ENCODE results near the gene SMCHD1.
"Not testable (repeated sequence)": the region's sequence is repeated elsewhere in the genome, so short reads cannot be mapped to it uniquely, and the experiment has no call there.

SMCHD1 gene

DNA sequence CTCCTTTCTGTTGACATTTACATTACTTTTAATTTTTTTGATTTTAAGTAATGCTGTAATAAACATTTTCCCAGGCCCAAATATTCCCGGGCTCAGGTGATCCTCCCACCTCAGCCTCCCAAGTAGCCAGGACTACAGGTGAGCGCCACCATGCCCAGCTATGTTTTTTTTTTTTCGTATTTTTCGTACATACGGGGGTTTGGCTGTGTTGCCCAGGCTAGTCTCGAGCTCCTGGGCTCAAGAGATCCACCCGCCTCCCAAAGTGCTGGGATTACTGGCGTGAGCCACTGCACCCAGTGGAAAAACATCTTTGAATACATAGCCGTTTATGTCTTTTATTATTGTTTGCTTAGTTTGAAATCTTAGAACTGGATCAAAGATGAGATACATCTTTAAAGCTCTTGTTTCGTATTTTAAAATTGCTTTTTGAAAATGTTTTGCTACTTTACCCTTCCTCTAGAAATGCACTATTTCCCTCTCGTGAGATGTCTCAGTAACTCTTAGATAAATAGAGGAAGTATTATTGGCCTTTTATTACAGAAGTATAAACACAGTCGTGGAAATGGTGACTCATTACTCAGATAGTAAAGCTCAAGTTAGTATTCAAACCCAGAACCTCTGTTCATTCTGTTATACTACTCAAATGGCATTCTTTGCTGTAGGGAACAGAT is 2.4 kb downstream of the SMCHD1 start:
- peak; percentile 89 for DNase-seq (ENCODE audit: low spot score)

DNA sequence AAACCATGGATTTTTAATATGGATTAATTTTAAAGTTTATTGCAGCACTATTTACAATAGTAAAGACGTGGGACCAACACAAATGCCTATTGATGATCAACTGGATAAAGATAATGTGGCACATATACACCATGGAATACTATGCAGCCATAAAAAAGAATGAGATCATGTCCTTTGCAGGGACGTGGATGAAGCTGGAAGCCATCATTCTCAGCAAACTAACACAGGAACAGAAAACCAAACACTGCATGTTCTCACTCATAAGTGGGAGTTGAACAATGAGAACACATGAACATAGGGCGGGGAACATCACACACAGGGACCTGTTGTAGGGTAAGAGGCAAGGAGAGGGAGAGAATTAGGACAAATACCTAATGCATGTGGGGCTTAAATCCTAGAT is 5.3 kb downstream of the SMCHD1 start:
- not testable (repeated sequence) for DNase-seq (ENCODE audit: low spot score)

DNA sequence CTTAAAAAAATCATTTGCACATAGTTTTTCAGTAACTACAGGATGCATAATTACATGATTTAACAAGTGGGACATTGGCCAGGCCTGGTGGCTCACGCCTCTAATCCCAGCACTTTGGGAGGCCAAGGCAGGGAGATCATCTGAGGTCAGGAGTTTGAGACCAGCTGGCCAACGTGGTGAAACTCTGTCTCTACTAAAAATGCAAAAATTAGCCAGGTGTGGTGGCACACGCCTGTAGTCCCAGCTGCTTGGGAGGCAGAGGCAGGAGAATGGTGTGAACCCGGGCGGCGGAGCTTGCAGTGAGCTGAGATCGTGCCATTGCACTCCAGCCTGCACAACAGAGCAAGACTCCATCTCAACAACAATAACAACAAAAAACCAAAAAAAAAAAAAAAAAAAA is 6.8 kb downstream of the SMCHD1 start:
- not testable (repeated sequence) for DNase-seq (ENCODE audit: low spot score)

DNA sequence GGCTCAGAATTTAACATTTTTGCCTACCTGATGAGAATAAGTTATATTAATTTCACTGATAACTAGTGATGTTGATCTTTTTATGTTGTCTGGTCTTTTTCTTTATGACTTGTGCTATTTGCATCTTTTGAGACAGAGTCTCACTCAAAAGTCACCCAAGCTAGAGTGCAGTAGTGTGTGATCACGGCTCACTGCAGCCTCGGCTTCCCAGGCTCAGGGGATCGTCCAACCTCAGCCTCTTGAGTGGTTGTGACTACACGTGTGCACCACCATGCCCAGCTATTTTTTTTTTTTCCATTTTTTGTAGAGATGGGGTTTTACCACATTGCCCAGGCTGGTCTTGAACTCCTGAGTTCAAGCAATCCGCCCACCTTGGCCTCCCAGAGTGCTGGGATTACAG is 7.5 kb downstream of the SMCHD1 start:
- no peak for DNase-seq (ENCODE audit: low spot score)

DNA sequence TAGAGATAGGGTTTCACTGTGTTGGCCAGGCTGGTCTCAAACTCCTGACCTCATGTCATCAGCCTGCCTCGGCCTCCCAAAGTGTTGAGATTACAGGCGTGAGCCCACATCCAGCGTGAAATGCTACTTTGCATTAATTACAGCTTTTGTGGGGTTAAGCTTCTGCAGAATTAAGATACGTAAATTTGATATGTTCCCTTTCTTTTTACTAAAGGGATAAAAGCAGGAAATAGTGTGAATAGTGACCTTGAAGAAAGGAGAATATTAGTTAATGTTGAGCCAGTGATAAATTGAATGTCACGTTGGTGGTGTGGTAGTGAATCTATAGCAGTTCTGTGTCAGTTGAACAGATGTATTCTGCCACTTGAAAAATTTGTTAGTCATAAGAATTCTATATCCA is 16.9 kb downstream of the SMCHD1 start:
- DNase-seq (ENCODE audit: low spot score), result no peak

DNA sequence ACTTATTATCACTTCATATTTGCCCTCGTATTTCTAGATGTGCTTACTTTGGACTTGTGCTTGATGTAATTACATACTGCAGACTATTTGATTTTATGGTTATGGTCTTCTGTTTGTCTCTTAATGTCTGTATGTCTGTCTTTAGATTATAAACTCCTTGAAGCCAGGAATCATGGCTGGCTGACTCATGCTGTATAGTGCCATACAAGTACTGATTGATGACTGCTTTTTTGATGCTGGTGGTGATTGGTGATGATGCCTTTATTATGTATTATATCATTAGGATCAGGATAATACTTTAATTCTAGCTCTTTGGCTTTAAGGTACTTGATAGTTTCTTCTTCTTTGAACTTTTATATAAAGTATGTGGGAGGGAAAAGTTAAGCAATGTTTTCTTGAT is 17.3 kb downstream of the SMCHD1 start:
- DNase-seq (ENCODE audit: low spot score), result no peak

DNA sequence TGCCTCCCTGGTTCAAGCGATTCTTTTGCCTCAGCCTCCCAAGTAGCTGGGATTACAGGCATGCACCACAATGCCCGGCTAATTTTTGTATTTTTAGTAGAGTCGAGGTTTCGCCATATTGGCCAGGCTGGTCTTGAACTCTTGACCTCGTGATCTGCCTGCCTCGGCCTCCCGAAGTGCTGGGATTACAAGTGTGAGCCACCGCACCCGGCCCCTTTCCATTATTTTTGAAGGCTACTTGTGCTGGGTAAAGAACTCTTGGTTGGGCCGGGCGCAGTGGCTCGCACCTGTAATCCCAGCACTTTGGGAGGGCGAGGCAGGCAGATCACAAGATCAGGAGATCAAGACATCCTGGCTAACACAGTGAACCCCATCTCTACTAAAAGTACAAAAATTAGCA is 23.4 kb downstream of the SMCHD1 start:
- not testable (repeated sequence) for DNase-seq (ENCODE audit: low spot score)

DNA sequence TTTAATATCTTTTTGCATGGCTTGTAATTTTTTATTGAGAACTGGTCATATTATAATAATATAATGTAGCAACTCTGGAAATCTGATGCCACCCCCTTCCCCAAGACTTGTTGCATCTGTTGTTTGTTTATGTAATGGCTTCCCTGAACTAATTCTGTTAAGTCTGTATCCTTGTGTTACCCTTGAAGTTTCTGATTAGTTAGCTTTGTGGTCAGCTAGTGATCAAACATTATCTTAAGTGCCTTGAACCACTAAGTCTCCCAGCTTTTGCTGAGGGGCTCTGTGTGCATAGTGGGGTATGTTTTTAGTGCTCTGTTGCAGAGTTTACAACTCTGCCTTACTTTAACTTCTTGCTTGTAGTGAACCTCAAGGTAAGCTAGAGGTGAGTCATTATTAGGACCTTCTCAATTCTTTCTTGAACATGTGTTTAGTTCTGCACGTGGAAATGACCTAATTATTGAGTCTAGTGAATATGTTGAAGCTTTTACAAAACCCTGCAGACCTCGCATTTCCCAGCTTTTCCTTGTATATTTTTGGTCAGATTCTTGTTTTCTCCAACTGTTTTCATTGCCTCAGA is 24.8 kb downstream of the SMCHD1 start:
- DNase-seq (ENCODE audit: low spot score), result no peak

DNA sequence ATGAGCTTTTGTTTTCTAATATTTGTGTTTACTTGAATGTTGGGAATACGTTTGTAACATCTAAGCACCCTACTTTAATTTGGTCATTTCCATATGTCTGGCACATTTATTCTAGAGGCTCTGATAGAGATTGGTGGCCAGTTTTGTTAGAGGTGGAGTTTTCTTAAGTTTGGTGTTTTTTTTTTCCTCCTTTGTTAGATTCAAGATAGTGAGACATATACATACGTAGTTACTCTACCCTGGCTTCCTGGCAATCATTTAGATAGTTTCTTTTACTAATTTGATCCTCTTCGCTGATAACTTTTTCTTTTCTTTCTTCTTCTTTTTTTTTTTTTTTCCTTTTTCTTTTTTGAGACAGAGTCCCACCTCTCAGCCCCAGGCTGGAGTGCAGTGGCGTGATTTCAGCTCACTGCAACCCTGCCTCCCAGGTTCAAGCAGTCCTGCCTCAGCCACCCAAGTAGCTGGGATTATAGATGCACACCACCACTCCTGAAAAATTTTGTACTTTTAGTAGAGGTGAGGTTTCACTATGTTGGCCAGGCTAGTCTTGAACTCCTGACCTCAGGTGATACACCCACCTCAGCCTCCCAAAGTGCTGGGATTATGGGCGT is 26.6 kb downstream of the SMCHD1 start:
- no peak for DNase-seq (ENCODE audit: low spot score)

DNA sequence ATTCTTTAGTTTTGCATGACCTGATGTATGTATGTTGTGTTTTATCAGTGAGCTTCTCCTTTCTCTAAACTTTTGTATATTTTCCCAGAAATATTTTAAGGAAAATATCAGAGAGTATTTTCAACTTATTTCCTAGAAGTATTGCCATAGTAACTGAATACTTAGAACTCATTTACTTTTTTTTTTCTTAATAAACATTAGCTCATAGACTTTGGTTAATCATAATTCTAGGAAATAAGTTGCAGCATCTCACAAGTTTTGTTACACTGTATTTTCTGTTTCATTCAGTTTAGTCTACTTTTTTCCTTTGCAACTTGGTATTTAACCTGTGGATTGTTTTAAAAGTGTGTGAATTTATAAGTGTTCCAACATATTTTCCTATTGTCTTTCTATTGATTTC is 27.5 kb downstream of the SMCHD1 start:
- DNase-seq (ENCODE audit: low spot score), result no peak

DNA sequence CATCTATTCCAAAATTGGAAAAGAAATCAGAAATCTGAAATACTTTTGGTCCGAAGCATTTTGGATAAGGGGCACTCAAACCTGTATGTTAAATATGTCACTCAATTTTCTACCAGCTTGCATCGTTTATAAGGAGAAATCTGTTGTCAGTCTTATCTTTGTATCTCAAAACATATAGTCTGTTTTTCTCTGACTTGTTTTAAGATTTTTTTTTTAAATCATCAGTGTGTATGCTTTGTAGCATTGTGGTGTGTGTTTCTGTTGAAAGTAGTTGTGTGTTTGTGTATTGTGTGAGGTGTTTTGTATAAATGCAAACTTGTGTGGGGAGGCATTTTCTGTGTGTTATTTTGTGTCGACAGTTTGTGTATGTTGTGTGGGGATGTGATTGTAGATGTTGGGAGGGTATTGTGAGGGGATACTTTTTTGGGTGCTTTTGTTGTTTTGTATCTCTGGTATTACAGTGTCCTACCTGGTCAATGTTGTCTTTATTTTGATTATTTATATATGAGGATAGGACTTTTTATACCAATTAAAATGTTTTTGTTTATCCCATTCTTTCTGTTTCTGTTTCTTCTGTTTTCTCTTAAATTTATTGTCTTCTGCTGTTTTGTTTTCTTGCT is 30.9 kb downstream of the SMCHD1 start:
- DNase-seq (ENCODE audit: low spot score), result no peak

DNA sequence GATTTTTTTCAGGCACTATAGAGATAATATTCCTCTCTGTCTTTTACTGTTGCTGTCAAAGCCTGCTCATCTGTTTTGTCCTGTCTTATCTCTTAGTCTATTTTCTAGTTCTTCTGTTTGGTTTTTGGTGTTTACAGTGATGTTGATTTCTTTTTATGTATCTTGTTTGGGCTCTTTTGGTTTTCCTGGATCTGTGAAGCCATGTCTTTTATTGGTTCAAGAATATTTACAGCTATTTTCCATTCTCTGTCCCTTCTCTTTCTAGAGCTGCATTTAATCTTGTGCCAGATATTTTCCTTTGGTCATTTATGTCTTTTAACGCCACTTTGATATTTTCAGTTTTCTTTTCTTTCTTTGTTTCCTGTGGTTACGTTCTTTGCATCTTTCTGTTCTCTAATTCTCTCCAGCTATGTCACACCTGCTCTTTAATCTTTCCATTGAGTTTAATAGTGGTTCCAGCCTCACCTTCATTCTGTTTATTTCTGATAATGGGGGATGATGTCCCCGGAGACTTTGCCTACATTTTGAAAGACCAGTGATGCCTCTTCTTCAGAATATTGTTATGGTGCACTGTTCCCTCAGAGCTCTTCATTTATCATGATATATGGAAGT is 32.0 kb downstream of the SMCHD1 start:
- DNase-seq (ENCODE audit: low spot score), result no peak

DNA sequence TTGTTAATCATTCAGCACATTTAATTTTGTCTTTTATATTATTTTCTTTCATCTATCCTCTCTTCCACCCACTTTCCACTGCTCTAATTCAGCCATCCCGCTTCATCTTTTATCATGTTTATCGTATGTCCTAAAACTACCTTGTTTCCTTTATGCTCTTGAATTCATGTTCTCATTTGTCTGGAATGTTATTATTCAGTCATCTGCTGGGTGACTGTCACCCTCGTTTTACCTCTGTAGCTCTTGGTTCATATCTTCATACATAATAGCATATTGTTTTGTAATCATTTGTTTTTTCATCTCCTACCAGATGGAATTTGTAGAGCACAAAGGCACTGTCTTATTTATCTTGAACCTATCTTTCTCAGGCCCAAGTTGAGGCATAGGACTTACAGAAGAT is 37.0 kb downstream of the SMCHD1 start:
- DNase-seq (ENCODE audit: low spot score), result no peak

DNA sequence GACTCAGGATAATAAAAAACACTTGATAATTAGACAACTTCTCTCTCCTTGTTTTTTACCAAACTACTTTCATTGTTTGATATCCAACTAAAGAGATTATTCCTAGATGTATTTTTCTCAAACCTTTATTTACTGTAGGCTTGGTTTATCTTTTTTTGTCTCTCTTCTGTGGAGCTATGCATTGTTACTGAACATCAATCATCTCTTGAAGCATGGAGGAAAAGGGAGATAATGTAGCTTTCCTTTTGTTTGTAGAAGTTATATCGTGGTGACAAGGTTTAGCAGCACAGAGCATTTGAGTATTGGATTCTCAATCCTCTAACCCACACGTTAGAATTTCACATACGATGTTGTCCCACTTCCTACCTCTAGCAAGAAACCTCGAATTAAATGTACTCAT is 41.7 kb downstream of the SMCHD1 start:
- DNase-seq (ENCODE audit: low spot score), result no peak

DNA sequence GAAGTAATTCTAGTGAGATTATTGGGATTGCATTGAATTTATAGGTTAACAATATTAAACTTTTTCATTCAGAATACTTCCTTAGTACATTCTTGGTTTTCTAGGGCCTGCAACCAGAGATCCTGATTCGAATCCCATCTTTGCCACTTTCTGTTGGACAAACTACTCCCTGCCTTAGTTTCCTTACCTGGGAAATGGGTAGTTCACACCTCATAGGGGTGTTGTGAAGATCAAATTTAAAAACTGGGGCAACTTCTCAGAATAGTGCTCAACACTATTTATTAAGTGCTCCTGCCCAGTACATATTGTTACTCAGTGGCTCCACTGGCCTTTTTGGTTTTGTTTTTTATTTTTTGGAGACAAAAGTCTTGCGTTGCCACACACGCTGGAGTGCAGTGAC is 43.5 kb downstream of the SMCHD1 start:
- no peak for DNase-seq (ENCODE audit: low spot score)

DNA sequence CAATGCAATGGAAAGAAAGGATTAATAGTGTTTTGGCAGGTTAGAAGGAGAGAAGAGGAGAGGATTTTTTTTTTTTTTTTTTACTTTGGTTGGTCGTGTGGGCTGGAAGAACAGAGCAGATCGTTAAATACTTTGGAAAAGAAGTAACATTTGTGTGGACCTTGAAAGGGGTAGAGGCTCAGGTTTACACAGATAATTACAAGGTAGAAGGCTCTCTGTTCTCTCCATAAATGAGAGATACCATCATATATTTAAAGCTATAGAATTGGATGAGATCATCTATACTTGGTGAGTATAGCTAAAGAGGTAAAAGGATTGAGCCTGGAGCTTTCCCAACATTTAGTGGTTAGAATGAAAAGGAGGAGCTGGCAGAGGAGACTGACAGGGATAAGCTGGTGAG is 49.0 kb downstream of the SMCHD1 start:
- DNase-seq (ENCODE audit: low spot score), result no peak

DNA sequence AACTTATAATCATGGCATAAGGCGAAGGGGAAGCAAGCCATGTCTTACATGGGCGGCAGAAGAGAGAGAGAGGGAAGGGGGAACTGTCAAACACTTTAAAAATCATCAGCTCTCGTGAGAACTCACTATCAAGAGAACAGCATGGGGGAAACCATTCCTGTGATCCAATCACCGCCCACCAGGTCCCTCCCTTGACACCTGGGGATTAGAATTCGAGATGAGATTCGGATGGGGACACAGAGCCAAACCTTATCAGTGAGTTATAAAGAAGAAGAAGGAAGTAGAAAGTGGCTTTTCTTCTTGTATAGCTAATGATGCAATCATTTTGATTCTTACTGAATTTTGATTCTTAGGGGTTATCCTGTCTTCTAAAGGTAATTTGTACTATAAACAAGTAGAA is 51.4 kb downstream of the SMCHD1 start:
- no peak for DNase-seq (ENCODE audit: low spot score)

DNA sequence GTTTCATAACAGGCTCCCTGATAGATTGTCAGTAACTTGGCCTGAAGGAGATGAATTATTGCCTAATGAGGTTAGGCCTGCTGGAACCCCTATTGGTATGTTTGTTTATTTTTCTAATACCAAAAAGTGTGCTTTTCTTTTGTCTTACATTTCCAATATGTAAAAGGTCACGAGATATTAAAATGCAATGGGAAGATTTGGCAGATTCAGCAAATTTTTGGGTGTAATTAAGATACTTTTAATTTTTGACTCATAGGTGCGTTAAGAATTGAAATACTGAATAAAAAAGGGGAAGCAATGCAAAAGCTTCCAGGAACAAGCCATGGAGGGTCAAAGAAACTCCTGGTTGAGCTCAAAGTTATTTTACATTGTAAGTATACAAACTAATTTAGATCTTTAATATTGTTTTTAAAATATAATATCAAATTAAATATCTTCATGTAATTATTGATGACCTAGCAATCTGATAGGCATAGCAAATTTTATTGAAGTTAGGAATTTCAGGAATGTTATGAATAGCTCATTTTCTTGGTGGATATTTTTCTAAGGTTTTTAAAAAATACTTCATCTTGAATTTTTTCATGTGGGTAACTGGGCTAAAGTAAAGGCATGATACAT is 52.1 kb downstream of the SMCHD1 start:
- DNase-seq (ENCODE audit: low spot score), result no peak

DNA sequence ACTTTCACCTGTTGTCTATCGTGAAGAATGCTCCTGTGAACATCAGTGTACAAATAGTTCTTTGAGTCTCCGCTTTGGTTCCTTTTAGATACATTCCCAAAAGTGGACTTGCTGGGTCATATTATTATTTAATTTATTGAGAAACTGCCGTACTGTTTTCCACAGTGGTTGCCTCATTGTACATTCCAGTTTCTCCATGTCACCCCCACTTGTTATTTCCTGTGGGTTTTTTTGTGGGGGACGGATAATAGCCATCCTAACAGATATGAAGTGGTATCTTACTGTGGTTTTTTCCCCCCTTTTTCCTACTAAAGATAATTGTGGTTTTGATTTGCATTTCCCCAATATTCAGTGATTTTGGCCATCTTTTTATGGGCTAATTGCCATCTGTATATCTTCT is 53.8 kb downstream of the SMCHD1 start:
- DNase-seq (ENCODE audit: low spot score), result no peak

DNA sequence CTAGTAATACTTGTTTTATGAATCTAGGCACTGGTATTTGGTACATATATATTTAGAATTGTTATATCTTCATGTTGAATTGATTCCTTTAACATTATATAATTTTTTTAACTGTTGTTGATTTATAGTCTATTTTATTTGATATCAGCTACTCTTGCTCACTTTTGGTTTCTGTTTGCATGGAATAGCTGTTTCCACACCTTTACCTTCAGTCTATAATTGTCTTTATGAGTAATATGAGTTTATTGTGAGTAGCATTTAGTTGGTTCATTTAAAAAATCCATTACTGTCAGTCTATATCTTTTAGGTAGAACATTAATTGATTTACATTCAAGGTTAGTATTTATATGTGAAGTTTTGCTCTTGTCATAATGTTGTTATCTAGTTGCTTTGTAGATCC is 58.6 kb downstream of the SMCHD1 start:
- DNase-seq (ENCODE audit: low spot score), result no peak

DNA sequence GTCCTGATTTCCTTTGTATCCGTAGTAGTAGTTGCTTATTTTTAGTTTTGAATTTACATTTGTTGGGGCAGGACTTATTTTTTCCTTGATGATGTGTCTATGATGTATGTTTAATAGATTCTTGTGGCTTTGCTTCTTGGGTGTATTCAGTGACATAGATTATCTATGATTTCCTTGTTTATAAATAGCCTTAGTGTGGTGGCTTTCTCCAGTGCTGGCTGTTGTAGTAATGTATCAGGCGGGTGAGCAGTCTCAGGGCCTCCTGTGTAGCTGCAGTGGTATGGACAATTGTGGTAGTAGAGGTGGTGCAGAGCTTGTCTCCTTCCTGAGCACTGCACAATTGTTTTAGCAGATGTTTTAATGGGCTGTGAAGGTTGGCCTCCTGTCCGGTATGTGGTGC is 60.5 kb downstream of the SMCHD1 start:
- no peak for DNase-seq (ENCODE audit: low spot score)

Measured in LoVo (cell line).